Upper lobe of left lung (tissue), 4 donors: ENCODE measurements around the gene RAB13.

Experiments used
- POLR2AphosphoS5 ChIP-seq, 2 donors: sonication (generic); formaldehyde crosslinking; IDR thresholded peaks; one replicate each; pipeline ENCODE4 v1.5.1; 2017; ENCODE audit warnings: antibody characterized with exemption in 2 of 2
- TF ChIP-seq, protein P1 (sequence below), 6 experiments: fragments of 450-650 bp in 4 of 6; fragments of 200-600 bp in 2 of 6; sonication (generic) in 2 of 6; IDR thresholded peaks; one replicate each; pipeline ENCODE4 v1.5.1; 2016 to 2019; ENCODE audit warnings: antibody characterized with exemption in 6 of 6

DNA sequence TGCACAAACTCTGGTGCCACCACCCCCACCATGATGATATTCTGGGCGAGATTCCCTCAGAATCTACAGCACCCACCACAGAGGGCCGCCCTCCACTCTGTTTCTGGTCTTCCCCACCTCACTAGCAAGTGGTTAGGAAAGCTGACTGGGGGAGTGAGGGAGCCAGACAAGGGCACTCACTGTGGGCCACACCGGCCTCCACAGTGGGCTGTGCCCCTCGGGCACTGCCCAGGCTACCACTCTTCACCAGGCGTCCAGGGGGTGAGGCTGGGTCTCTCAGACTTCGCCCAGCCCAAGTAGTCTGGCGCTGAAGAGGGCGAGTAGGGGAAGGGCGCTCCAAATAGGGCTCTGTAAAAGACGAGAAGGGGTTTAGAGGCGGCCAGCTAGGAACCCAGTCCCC is 52.2 kb downstream of the RAB13 start:
- TF ChIP-seq POLR2AphosphoS5 (IDR thresholded peaks at IDR 0.05): no peak
- TF ChIP-seq, protein P1, sequence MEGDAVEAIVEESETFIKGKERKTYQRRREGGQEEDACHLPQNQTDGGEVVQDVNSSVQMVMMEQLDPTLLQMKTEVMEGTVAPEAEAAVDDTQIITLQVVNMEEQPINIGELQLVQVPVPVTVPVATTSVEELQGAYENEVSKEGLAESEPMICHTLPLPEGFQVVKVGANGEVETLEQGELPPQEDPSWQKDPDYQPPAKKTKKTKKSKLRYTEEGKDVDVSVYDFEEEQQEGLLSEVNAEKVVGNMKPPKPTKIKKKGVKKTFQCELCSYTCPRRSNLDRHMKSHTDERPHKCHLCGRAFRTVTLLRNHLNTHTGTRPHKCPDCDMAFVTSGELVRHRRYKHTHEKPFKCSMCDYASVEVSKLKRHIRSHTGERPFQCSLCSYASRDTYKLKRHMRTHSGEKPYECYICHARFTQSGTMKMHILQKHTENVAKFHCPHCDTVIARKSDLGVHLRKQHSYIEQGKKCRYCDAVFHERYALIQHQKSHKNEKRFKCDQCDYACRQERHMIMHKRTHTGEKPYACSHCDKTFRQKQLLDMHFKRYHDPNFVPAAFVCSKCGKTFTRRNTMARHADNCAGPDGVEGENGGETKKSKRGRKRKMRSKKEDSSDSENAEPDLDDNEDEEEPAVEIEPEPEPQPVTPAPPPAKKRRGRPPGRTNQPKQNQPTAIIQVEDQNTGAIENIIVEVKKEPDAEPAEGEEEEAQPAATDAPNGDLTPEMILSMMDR (IDR thresholded peaks at IDR 0.05): no peak
